Stimulated activated CD4-positive, alpha-beta T cell treated with anti-CD3 and anti-CD28 coated beads, Interleukin-1b, Interleukin-23, amount 100 ng/mL, for 24 hours (primary cell): ENCODE data around the gene SLCO1A2.
"Not testable (repeated sequence)": the region's sequence is repeated elsewhere in the genome, so short reads cannot be mapped to it uniquely, and the experiment has no call there.

Source experiments
- DNase-seq, 4 experiments: peaks; one replicate each; pipeline ENCODE4 v3.0.0-alpha.2; 2020; ENCODE audit warnings: low read depth in 4 of 4, low spot score in 1 of 4

Gene SLCO1A2

GRCh38 chr12:21334771-21335325, at the start of gene SLCO1A2:
TSS of gene SLCO1A2 (minus strand) at chr12:21334917. CDS start at chr12:21334647, 270 bp downstream.
- DNase-seq = no peak

DNA sequence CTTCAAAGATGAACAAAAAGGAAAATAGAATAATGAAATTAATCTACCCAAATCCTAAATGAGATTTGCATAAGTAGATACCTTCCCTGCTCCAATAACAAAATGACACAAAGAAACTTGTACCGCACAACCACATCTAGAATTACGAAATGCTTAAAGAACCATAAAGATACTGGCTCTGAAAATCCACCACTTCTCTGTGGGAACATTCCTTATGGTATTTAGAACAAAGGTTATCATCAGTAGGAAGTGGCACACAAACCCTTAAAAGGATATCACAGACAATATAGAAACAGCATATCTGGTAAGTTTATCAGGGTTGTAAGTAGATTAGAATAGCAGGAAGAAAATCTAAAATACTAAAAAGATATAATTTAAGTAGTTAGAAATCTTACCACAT, 49.5 kb upstream of the SLCO1A2 start:
- no peak for DNase-seq

DNA sequence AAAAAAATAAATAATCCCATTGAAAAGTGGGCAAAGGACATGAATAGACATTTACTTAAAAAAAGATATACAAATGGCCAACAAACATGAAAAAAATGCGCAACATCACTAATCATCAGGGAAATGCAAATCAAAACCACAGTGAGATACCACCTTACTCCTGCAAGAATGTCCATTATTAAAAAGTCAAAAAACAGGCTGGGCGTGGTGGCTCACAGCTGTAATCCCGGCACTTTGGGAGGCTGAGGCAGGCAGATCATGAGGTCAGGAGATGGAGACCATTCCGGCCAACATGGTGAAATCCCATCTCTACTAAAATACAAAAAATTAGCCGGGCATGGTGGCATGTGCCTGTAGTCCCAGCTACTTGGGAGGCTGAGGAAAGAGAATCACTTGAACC, 46.6 kb upstream of the SLCO1A2 start:
- DNase-seq = not testable (repeated sequence)

GRCh38 chr12:21379218-21379617, 44.5 kb upstream of the SLCO1A2 start:
- DNase-seq = no peak

GRCh38 chr12:21372602-21373001, 37.9 kb upstream of the SLCO1A2 start, which contains the start of gene IAPP:
TSS of gene IAPP (plus strand) at chr12:21372902. CDS start at chr12:21373352, 450 bp downstream.
- DNase-seq = no peak

DNA sequence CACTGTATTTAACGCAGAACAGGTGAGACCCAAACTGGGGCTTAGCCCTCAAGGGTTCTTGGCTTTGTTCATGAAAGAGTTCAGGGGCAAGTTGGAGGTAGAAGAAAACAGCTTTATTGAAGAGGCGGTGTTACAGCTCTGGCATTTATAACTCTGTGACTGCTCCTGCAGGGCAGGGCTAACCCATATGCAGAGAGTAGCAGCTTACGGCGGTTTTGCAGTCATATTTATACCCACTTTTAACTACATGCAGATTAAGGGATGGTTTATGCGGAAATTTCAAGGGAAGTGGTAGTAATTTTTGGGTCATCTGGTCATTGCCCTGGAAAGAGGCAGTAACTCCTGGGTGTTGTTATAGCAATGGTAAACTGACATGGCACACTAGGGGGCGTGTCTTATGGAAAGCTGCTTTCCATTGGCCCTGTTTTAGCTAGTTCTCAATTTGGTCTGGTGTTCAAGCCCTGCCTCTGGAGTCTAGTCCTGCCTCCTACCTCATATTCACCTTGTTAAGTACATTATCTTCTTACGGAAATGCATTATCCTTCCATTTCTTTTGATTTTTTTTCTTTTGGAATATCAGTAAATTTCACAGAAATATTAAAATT, 36.2 kb upstream of the SLCO1A2 start:
- DNase-seq = no peak

- DNase-seq = no peak
Measured at GRCh38 chr12:21369141-21369980, 34.6 kb upstream of the SLCO1A2 start.

GRCh38 chr12:21360632-21361031, 25.9 kb upstream of the SLCO1A2 start:
- DNase-seq = not testable (repeated sequence)

DNA sequence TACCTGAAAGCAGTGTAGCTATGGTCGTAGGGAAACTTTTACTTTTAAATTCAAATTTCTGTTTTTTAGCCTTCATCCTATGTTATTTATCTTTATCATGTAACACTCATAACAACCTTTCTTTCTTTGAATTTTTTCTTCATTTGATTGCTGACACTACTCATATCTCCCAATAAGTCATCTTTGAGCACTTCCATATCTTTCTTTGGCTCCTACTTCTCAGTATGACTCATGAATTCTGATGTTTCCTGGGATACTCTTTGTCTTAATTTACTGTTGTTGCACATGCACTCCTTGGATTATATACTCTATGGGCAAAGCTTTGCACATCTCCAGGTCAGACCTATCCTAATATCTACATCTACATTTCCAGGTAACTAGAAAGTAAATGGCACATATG, 19.9 kb upstream of the SLCO1A2 start:
- no peak for DNase-seq

- no peak for DNase-seq
Measured at GRCh38 chr12:21353948-21354347, 19.2 kb upstream of the SLCO1A2 start.

- no peak for DNase-seq
Measured at GRCh38 chr12:21353487-21353886, 18.8 kb upstream of the SLCO1A2 start.

GRCh38 chr12:21350975-21351374, 16.3 kb upstream of the SLCO1A2 start:
- no peak for DNase-seq

GRCh38 chr12:21346542-21347205, 12.0 kb upstream of the SLCO1A2 start:
- DNase-seq = no peak

DNA sequence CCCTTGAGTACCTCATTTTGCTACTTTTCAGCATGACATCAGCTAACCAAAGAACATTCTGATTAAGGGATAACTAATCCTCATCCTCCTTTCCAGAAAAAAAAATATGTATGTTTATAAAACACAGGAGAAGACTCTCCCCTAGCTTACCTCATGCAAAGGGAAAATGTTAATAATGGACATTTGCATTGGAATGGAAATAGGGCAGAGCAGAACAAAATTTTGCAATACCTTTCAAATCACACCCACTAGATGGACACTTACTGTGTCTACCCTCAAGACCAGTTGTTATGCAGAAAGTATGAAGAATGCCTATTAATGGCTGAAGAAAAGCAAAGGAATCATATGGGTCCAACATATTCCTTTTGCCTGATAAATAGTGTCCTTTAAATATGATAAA, 8.9 kb upstream of the SLCO1A2 start:
- no peak for DNase-seq

GRCh38 chr12:21341769-21342168, 7.1 kb upstream of the SLCO1A2 start:
- no peak for DNase-seq

- DNase-seq = no peak
Measured at GRCh38 chr12:21340403-21340802, 5.7 kb upstream of the SLCO1A2 start.

DNA sequence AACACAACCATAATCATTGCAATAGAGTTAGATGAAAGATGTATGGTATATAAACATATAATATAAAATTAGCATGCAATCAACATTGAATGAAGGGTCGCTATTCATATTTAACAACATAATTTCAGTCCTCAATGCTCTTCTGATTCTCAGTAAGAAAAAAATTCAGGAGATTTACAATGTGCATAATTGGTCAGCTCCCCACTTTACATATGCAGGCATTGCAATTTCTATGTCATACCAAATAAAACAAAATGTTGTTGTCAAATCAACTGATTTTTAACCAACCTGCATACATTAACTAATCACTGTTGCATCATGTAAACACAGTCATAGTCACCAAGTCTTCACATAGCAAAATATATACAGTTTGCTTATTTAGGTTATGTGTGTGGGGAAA, 5.2 kb upstream of the SLCO1A2 start:
- DNase-seq = no peak

DNA sequence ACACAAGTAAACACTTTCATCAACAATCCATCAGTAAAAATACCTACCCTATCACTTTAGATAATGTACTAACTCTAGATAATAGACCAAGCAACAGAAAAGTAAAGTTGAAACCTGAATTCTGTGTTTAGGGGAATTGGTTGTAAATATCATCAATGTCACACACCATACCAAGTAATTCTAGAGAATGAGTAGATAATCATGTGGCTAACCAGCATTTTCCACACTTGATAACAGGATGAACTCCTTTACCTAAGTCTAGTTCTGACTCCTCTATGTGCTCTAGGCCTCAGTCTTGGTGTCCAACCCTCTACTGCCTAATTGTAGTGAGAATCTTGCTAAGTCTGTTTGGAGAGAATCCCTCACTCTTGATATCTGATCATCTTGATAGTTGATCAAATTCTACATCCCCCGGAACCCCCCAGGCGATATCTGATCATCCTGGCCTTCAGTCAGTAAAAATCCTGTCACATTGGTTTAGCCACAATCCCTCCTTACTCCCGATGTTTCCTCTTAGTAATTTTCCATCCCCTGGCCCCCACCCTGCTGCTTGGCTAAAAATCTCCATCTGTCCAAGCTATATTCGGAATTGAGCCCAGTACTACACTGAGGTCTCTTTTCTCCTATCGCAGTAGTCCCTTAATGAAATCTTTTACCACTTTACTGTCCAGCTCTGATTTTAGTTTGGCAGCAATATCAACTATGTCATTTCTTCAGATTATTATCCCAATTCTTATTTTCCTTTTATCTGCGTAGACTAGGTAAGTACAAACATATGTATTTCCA, 3.4 kb upstream of the SLCO1A2 start:
- no peak for DNase-seq

GRCh38 chr12:21337453-21337852, 2.7 kb upstream of the SLCO1A2 start:
- no peak for DNase-seq

DNA sequence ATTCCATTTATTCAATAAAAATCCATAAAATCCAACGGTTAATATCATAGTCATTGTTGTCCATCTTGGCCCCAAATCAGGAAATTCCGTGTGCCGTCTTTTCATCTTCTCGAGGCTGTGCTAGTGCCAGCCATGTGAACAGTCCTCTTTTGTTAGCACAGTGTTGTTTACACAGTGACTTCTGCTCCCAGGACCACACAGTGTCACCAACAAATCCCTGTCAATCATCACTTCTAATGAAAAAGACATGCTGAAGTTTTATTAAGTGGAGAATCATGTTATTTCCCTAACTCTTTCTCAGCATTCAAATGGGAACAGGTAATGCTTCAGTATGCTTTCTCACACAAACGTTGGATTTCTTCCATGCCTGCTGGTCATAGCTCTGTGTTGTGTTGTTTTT, 1.9 kb upstream of the SLCO1A2 start:
- no peak for DNase-seq

- DNase-seq = no peak
Measured at GRCh38 chr12:21330682-21331253, 3.9 kb downstream of the SLCO1A2 start.
